ENCODE results near the gene NELL2. TPM values are rescaled to one million over a fixed set of nuclear protein-coding genes. Genes with fewer than 3 reads are reported as not detected.

The NELL2 gene
- polyA plus RNA-seq, 2 of the 4 experiments (the other 2 are of a cell fraction), result 0.16 TPM; not detected in 1

DNA sequence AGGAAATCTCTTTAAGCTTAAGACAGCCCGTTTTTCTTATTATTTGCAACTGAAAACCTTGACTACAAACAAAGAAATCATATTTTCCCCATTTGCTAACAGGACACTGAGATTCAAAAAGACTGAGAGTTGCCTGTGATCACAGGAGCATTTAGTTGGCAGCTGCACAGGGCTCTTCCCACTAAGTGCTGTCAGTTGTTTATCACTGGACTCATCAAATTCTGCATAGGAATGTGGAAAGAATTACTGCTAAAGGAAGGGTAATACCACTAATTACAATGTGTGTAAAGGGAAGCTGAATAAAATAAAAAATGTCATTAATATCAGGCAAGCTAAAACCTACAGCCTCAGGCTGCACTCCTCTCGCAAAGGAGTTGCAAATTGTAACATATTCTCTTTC, 226.4 kb downstream of the NELL2 start:
- 11% methylated on average over 2 of the region's 2 CpGs for WGBS (ENCODE audit: missing lambda C conversion rate)
- Histone ChIP-seq H3K27ac (no peak overlapping the region), H3K9me3 (no peaks in the 10 kb centered on the region), H3K4me2 (no peak overlapping the region), H3K4me1 (no peaks in the 10 kb centered on the region), H3K4me3 (no peak overlapping the region)
- ChIA-PET CTCF (no interaction called here), POLR2A (no interaction called here)
- no peak for TF ChIP-seq JUN (IDR thresholded peaks at IDR 0.05)
- TF ChIP-seq EHMT2 (IDR thresholded peaks at IDR 0.05; ENCODE audit: low read depth), result no peak
- TF ChIP-seq FOSL2 (IDR thresholded peaks at IDR 0.05), result no peak
- TF ChIP-seq FOSL2 (CRISPR knock-in tag; IDR thresholded peaks at IDR 0.05), result no peak
- TF ChIP-seq, protein P1, sequence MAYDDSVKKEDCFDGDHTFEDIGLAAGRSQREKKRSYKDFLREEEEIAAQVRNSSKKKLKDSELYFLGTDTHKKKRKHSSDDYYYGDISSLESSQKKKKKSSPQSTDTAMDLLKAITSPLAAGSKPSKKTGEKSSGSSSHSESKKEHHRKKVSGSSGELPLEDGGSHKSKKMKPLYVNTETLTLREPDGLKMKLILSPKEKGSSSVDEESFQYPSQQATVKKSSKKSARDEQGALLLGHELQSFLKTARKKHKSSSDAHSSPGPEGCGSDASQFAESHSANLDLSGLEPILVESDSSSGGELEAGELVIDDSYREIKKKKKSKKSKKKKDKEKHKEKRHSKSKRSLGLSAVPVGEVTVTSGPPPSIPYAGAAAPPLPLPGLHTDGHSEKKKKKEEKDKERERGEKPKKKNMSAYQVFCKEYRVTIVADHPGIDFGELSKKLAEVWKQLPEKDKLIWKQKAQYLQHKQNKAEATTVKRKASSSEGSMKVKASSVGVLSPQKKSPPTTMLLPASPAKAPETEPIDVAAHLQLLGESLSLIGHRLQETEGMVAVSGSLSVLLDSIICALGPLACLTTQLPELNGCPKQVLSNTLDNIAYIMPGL (CRISPR knock-in tag; IDR thresholded peaks at IDR 0.05; ENCODE audit: borderline replicate concordance), result no peak
- TF ChIP-seq ZSCAN20 (CRISPR knock-in tag; IDR thresholded peaks at IDR 0.05), result no peak
- TF ChIP-seq, protein P2, sequence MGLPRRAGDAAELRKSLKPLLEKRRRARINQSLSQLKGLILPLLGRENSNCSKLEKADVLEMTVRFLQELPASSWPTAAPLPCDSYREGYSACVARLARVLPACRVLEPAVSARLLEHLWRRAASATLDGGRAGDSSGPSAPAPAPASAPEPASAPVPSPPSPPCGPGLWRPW (IDR thresholded peaks at IDR 0.05), result no peak
- ATAC-seq (no peak), FAIRE-seq (no peak), DNase-seq (ENCODE audit: low read depth in 1 of 2, low spot score in 1 of 2) (no peak)

DNA sequence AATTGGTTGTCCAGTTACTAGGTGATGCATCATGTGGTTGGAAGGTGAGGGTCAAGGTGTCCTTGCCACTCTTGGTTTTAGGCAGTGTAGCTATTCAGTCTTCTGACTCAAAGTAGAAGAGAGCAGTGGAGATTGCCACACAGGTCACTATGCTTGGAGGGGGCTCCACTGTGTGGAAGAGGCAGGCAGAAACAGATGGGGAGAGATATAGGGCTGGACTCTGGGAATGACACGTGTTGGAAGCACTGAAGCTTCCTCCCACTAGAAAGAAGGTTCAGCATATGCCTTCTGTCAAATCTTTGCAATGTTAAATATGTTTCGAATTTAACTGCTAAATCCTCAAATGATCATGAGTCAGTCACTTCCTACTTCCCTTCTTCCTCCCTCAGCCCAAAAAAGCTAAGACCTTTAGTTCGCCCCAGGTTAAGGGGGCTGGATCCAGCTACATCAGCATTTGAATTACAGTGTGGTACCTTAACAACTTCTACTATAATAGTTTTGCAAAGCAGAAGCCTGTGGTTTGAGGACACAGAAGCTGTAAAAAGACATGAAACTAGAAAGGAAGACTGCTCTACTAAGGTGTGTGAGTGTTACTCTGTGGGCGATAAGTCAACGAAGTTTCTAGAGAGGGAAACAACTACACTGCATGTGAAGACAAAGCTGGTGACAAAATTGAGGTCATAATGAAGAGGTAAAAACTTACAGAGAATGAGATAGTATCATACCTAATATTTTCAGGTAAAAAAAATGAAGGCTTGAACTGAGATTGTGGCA, 228.0 kb downstream of the NELL2 start:
- ATAC-seq (no peak), FAIRE-seq (no peak), DNase-seq (ENCODE audit: low read depth in 1 of 2, low spot score in 1 of 2) (no peak)
- Histone ChIP-seq H3K4me1 (no peaks in the 10 kb centered on the region), H3K9me3 (no peaks in the 10 kb centered on the region), H3K4me2 (no peak overlapping the region), H3K27ac (no peak overlapping the region), H3K4me3 (no peak overlapping the region)
- WGBS (ENCODE audit: missing lambda C conversion rate), result 39% methylated on average over 5 of the region's 5 CpGs
- POLR2A ChIA-PET, result no interaction called here
- CTCF ChIA-PET, result interaction anchor here (1.6 kb wide), 1 partner anchor 17 kb away, joined by 4 read pairs; no protein-coding TSS in a partner anchor
- TF ChIP-seq ZFP36 (IDR thresholded peaks at IDR 0.05; ENCODE audit: borderline replicate concordance, partially characterized antibody) (no peak), FOXS1 (CRISPR knock-in tag; IDR thresholded peaks at IDR 0.05) (no peak), TP53 (CRISPR knock-in tag; IDR thresholded peaks at IDR 0.05) (no peak), HOXA7 (CRISPR knock-in tag; IDR thresholded peaks at IDR 0.05) (no peak), HOXB5 (CRISPR knock-in tag; IDR thresholded peaks at IDR 0.05) (no peak), RNF2 (IDR thresholded peaks at IDR 0.05; ENCODE audit: borderline replicate concordance, low read depth) (no peak), CHD4 (IDR thresholded peaks at IDR 0.05; ENCODE audit: borderline replicate concordance) (no peak), FOSL2 (IDR thresholded peaks at IDR 0.05) (no peak), FOSL2 (CRISPR knock-in tag; IDR thresholded peaks at IDR 0.05) (no peak), MAZ (IDR thresholded peaks at IDR 0.05; ENCODE audit: borderline replicate concordance, low read depth, low read length) (no peak), CBX8 (IDR thresholded peaks at IDR 0.05) (no peak), KDM1A (IDR thresholded peaks at IDR 0.05; ENCODE audit: low read depth) (no peak)
- TF ChIP-seq, protein P3, sequence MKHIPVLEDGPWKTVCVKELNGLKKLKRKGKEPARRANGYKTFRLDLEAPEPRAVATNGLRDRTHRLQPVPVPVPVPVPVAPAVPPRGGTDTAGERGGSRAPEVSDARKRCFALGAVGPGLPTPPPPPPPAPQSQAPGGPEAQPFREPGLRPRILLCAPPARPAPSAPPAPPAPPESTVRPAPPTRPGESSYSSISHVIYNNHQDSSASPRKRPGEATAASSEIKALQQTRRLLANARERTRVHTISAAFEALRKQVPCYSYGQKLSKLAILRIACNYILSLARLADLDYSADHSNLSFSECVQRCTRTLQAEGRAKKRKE (CRISPR knock-in tag; IDR thresholded peaks at IDR 0.05; ENCODE audit: low read depth), result no peak
- TF ChIP-seq, protein P4, sequence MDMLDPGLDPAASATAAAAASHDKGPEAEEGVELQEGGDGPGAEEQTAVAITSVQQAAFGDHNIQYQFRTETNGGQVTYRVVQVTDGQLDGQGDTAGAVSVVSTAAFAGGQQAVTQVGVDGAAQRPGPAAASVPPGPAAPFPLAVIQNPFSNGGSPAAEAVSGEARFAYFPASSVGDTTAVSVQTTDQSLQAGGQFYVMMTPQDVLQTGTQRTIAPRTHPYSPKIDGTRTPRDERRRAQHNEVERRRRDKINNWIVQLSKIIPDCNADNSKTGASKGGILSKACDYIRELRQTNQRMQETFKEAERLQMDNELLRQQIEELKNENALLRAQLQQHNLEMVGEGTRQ (IDR thresholded peaks at IDR 0.05), result no peak

Data from A549 (cell line).